ENCODE results near the gene EHMT2.

GRCh38 chr6:31862344-31863235, 34.9 kb downstream of the EHMT2 start, which contains the start of gene NEU1:
- TF ChIP-seq CTCF (conservative IDR thresholded peaks at IDR 0.05; ENCODE audit: low read depth, low read length) (no peak), EZH2 (IDR thresholded peaks at IDR 0.05; ENCODE audit: borderline replicate concordance, low read depth, low read length, poor library complexity, severe bottlenecking) (no peak)

All from A673 (cell line).